Upper lobe of right lung (tissue), 1 donor: ENCODE measurements around the gene CACNB2. TPM values are rescaled to one million over a fixed set of nuclear protein-coding genes. Genes with fewer than 3 reads are reported as not detected.

Experiments used
- ATAC-seq: fragments of 200-7000 bp; cut with Tn5 transposase; one replicate; pipeline ENCODE4 v1.9.1; 2020; ENCODE audit warnings: mild to moderate bottlenecking, moderate library complexity
- DNase-seq: peaks from one replicate; pipeline ENCODE4 v3.0.0-alpha.2; 2020
- H3K27ac ChIP-seq: fragments of 200-600 bp; one replicate; pipeline ENCODE4 v1.8.0; 2022
- H3K27me3 ChIP-seq: fragments of 200-600 bp; one replicate; pipeline ENCODE4 v1.8.0; 2022; ENCODE audit warnings: mild to moderate bottlenecking
- H3K36me3 ChIP-seq: fragments of 200-600 bp; one replicate; pipeline ENCODE4 v1.8.0; 2022
- H3K4me1 ChIP-seq: fragments of 200-600 bp; one replicate; pipeline ENCODE4 v1.8.0; 2022
- H3K4me3 ChIP-seq: fragments of 200-600 bp; one replicate; pipeline ENCODE4 v1.8.0; 2022; ENCODE audit warnings: mild to moderate bottlenecking
- H3K9me3 ChIP-seq: fragments of 200-600 bp; one replicate; pipeline ENCODE4 v1.8.0; 2022
- CTCF ChIP-seq: fragments of 200-600 bp; IDR thresholded peaks from one replicate; pipeline ENCODE4 v1.8.0; 2022; ENCODE audit warnings: antibody characterized with exemption
- intact Hi-C: fragments of 100-400 bp; cut with DNase I; formaldehyde crosslinking; loops from one replicate; pipeline ENCODE4 v1.11.0; 2022
- total RNA-seq: library from RNA; stranded (reverse); fragmentation: NEBNext Ultra II Directional; extraction: Animal tissue kit (Norgen Biotek cat#: 25700); gene quantifications from one replicate; pipeline ENCODE4 v1.2.1, GENCODE V29; 2021
- donor health status: DM: no; HTN: yes; CAD: no; lungs with severe emphysema.

Gene CACNB2
- total RNA-seq, 1 donor from 2014 or later, result 4.2 TPM

DNA sequence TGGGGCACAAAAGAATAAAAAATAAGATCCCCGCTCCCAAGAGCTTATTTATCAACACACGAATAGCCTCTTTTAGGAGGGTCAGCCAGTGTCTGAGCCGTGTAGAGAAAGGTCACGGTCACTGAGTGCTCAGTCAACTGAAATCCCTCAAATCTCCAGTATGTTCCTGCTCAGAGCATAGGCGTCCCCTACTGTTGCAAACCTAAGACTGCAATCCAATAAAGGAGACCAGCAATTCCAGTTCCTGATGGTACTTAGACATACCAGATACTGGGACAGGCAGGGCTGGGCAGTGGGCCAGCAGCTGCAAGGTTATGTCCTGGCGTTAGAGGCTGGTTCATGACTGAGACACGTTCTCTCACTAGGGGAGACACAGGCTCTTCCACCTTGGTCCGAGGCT lies 93.6 kb downstream of the CACNB2 start:
- no peak for DNase-seq
- Histone ChIP-seq H3K27ac (no peak overlapping the region), H3K4me3 (no peak overlapping the region), H3K27me3 (no peaks in the 10 kb centered on the region), H3K36me3 (no peaks in the 10 kb centered on the region), H3K9me3 (no peaks in the 10 kb centered on the region), H3K4me1 (no peaks in the 10 kb centered on the region)
- ATAC-seq, result peak; percentile 63
- intact Hi-C loops, result no loop called here
- no peak for TF ChIP-seq CTCF

DNA sequence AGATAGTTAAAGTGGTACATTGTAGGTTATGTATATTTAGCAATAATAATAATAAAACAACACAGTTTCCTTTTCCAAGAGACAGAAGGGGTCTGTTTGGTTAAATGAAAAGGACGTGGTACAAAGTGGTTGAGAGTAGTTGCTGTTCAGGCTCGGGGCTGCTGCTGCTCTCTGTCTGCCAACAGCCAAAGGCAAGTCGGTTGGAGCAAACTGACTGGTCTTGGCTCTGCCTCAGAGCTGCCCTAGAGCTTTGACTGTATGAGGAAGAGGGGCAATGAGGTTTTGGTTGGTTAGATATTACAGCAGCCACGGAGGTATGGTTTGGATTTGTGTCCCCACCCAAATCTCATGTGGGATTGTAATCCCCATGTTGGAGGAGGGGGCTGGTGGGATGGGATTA lies 95.3 kb downstream of the CACNB2 start:
- H3K4me3 ChIP-seq, result no peak overlapping the region
- no peaks in the 10 kb centered on the region for H3K27me3 ChIP-seq
- H3K9me3 ChIP-seq, result no peaks in the 10 kb centered on the region
- no peaks in the 10 kb centered on the region for H3K4me1 ChIP-seq
- DNase-seq (no peak), ATAC-seq (no peak)
- no peaks in the 10 kb centered on the region for H3K36me3 ChIP-seq
- TF ChIP-seq CTCF, result no peak
- no peak overlapping the region for H3K27ac ChIP-seq
- intact Hi-C loops, result no loop called here

- no peak for TF ChIP-seq CTCF
- no peak overlapping the region for H3K4me3 ChIP-seq
- H3K36me3 ChIP-seq, result no peaks in the 10 kb centered on the region
- no peak for ATAC-seq
- H3K9me3 ChIP-seq, result no peaks in the 10 kb centered on the region
- intact Hi-C loops, result no loop called here
- no peak for DNase-seq
- no peak overlapping the region for H3K27ac ChIP-seq
- H3K4me1 ChIP-seq, result no peaks in the 10 kb centered on the region
- no peaks in the 10 kb centered on the region for H3K27me3 ChIP-seq
Observed at GRCh38 chr10:18236756-18237155, 96.5 kb downstream of the CACNB2 start.

DNA sequence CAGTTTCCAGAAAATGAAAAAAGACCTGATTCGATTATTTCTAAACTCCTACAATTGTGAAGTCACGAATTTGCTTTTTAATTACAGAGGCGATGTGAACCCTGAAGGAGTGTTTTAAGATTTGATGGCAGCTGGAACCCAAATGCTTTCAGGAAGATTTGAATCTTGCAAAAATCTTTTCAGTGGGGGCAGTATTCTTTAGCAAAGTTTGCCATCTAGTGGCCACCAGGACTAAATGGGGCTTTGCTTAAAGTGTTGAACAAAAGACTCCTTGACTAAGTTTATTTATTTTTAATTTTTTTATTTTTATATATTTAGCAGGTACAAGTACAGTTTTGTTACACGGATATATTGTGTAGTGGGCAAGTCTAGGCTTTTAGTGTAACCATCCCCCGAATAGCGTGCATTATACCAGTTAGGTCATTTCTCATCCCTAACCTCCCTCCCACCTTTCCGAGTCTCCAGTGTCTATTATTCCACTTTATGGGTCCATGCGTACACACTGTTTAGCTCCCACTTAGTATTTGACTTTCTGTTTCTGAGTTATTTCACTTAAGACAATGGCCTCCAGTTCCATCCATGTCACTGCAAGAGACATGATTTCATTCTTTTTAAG lies 98.8 kb downstream of the CACNB2 start:
- H3K27me3 ChIP-seq, result no peaks in the 10 kb centered on the region
- peak; percentile 63 for TF ChIP-seq CTCF
- no peaks in the 10 kb centered on the region for H3K4me1 ChIP-seq
- no peak for DNase-seq
- intact Hi-C loops, result no loop called here
- peak overlapping the region; percentile 48 for H3K27ac ChIP-seq
- H3K4me3 ChIP-seq, result no peak overlapping the region
- no peaks in the 10 kb centered on the region for H3K9me3 ChIP-seq
- H3K36me3 ChIP-seq, result no peaks in the 10 kb centered on the region
- no peak for ATAC-seq

GRCh38 chr10:18240185-18240882 lies 100.1 kb downstream of the CACNB2 start:
- Histone ChIP-seq H3K36me3 (no peaks in the 10 kb centered on the region), H3K27me3 (no peaks in the 10 kb centered on the region), H3K4me1 (no peaks in the 10 kb centered on the region), H3K9me3 (no peaks in the 10 kb centered on the region), H3K27ac (peak overlapping the region; percentile 48), H3K4me3 (peak overlapping the region; percentile 4)
- no peak for DNase-seq
- intact Hi-C loops, result no loop called here
- peak; percentile 58 for ATAC-seq
- no peak for TF ChIP-seq CTCF
